GM12874 (cell line): Measurements from ENCODE around the gene SCO1.

Experiments
- TF ChIP-seq, protein P1 (sequence below): IDR thresholded peaks from 2 replicates; pipeline ENCODE4 v1.5.1; 2011; ENCODE audit warnings: low read depth, mild to moderate bottlenecking, control low read depth, low read length, moderate library complexity; ENCODE audit not compliant: insufficient read depth

The SCO1 gene

DNA sequence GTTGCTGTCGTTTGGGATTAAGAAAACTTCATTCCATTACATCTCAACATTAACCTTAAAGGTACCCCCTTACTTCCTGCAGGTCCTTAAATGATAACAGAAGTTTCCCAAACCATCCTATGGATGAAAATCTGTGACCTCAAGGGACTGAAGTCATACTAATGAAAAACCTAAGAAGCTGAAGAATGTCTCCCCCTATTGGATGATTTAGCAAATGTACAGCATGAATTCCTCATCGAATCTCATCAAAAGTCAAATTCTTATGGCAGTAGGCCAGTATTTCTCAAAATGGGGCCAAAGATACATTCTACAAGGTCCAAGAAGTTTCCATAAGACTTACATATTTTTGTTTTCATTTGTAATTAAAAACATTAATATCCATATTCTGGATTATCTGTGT, 13.5 kb downstream of the SCO1 start:
- TF ChIP-seq, protein P1, sequence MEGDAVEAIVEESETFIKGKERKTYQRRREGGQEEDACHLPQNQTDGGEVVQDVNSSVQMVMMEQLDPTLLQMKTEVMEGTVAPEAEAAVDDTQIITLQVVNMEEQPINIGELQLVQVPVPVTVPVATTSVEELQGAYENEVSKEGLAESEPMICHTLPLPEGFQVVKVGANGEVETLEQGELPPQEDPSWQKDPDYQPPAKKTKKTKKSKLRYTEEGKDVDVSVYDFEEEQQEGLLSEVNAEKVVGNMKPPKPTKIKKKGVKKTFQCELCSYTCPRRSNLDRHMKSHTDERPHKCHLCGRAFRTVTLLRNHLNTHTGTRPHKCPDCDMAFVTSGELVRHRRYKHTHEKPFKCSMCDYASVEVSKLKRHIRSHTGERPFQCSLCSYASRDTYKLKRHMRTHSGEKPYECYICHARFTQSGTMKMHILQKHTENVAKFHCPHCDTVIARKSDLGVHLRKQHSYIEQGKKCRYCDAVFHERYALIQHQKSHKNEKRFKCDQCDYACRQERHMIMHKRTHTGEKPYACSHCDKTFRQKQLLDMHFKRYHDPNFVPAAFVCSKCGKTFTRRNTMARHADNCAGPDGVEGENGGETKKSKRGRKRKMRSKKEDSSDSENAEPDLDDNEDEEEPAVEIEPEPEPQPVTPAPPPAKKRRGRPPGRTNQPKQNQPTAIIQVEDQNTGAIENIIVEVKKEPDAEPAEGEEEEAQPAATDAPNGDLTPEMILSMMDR = peak; percentile 37; the same call in 1 of the 2 replicates

- TF ChIP-seq, protein P1 = no peak
These were observed 15.4 kb downstream of the SCO1 start for GRCh38 chr17:10681866-10682446.

DNA sequence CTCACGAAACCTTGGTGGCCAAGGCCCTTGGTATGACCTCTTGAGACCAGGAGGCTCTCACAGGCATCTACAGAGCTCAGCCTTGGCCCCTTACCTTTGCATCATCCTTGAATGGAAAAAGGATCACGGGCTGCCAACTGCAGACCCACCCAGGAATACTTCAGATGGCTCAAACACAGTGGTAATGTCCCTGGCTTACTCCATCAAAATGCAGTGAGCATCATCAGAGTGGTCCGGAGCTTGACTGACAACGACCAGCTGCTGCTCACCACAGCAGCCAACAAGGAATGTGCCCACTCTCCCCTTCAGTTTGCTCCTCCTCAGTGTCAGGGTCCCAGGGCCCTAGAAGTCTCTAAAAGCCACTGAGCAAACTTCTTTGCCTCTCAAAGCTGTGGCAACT, 22.6 kb downstream of the SCO1 start:
- TF ChIP-seq, protein P1 = no peak

- TF ChIP-seq, protein P1 = no peak
These were observed 24.0 kb downstream of the SCO1 start for GRCh38 chr17:10673312-10673711.

DNA sequence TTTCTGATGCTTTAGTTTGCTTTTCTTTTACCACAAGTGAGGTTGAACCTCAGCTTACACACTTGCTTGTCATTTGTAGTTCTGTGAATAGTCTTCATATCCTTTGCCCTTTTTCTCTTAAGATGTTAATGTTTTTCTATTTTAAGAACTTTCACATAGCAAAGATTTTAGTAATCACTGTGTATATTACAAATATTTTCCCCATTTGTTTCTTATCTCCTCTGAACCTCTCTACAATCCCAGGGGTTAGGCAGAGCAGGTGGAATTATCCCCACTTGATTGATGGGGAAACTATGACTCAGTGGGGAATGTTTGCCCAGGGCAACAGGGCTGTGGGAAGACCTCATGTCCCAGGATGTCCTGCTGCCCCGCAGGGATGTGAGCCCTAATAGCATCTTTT, 28.6 kb downstream of the SCO1 start:
- TF ChIP-seq, protein P1 = no peak

DNA sequence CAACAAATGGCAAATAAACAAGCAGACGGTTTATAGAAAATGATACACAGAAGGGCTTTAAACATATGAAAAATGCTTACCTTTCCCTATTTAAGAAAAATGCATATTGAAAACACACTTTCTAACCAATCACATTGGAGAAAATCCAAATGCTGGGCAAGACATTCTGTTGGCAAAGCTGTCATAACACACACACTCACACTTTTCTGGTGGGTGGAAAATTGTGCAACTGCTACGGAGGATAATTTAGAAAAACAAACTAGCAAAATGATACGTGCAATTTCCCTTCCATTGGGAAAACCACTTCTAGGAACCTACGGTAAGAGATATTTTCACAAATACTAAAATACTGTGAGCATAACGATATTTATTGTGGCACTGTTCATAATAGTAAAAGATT, 30.4 kb downstream of the SCO1 start:
- TF ChIP-seq, protein P1 = no peak

GRCh38 chr17:10664571-10664970, 32.8 kb downstream of the SCO1 start:
- TF ChIP-seq, protein P1 = no peak
